ENCODE data around the gene VAMP5. TPM values are rescaled to one million over a fixed set of nuclear protein-coding genes. Genes with fewer than 3 reads are reported as not detected.

Gene VAMP5
- total and polyA plus RNA-seq, 2 of the 8 experiments (the other 6 are each of a cell fraction or from before 2014, with no cell fraction given): 4.7 to 14.2 TPM

DNA sequence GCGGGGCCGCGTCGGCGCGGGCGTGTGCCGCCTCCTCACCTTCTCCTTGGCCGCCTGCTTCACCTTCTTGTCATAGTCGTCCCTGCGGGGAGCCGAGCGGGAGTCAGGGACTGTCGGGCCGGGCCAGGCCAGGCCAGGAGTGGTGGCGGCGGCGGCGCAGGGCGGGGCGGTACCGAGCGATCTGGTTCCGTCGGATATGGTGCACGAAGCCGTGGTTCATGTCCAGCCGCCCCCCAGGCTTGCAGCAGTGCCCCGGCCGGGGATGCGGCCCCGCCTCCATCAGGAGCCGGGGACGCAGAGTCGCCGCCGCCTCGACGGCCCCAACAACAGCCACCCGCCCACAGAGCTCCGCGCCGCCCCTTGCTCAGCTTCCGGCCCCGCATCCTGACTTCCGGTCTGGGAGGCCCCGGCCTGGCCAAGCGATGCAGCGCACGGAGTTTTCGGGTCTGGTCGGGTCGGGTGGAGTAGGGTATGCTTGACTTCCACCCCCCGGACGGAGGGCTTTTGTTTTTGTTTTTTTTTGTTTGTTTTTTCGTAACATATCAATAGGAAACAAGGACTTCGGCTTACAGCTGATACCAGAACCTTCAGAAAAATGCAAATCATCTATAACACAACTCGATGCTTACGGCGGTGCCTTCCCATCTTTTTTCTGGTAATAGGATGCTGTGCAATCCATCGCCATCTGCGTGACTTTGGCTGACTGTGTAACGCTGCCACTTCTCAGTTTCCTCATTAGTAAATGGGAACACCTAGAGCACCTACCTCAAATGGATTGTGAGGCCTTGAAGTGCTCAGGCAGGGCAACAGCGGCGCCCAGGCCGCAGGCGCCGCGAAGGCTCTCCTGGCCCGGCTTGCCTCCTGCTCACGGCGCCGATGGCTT, 27.7 kb downstream of the VAMP5 start, which contains the start of gene C2orf68:
C2orf68 (minus strand) TSS at position 362 of the 883 bp plus-strand sequence; CDS start at position 280, 82 bp downstream.
- peaks cover 0 to 11% of the 10 kb centered on the region in 2 experiments for H4K20me1 ChIP-seq (replicated peaks in 1 of 2; ENCODE audit: control insufficient read depth in 1 of 2, insufficient read depth in 2 of 2, low read length in 2 of 2)
- peak within 1 kb of the TSS; percentile 56 for H4K91ac ChIP-seq (replicated peaks; ENCODE audit: insufficient read length, low read length)
- no peak for FAIRE-seq
- peak within 1 kb of the TSS; percentile 64 for H2BK5ac ChIP-seq (ENCODE audit: low read depth, low read length)
- peaks cover 4 to 20% of the 10 kb centered on the region in 2 experiments; a peak in 2 of 4 replicates for H3K79me2 ChIP-seq (ENCODE audit: control insufficient read depth in 1 of 2, insufficient read depth in 2 of 2, low read length in 2 of 2)
- no peak within 1 kb of the TSS for H3K14ac ChIP-seq (ENCODE audit: insufficient read length)
- peak within 1 kb of the TSS; percentile 89; the same call in 1 of the 2 replicates for H4K8ac ChIP-seq (ENCODE audit: extremely low read depth, insufficient read depth, low read length)
- H3K27me3 ChIP-seq (replicated peaks in 1 of 4; ENCODE audit: control insufficient read depth in 3 of 4, extremely low read depth in 1 of 4, insufficient read depth in 3 of 4, low read length in 3 of 4): no peaks in the 10 kb centered on the region
- H2AK5ac ChIP-seq (ENCODE audit: low read depth, low read length): no peak within 1 kb of the TSS
- H2AFZ ChIP-seq (ENCODE audit: low read length): peak within 1 kb of the TSS; percentile 14; the same call in 1 of the 2 replicates
- H2BK120ac ChIP-seq (replicated peaks; ENCODE audit: low read depth, low read length): no peak within 1 kb of the TSS
- DNase-seq (ENCODE audit: low read depth in 1 of 2, low spot score in 2 of 2): peak; percentile 70 to 92
- no peak within 1 kb of the TSS for H2BK20ac ChIP-seq (ENCODE audit: low read length)
- H3K4me2 ChIP-seq (ENCODE audit: insufficient read depth in 1 of 2, low read depth in 2 of 2, low read length in 2 of 2): peak within 1 kb of the TSS; percentile 68 to 82
- peaks cover 5 to 16% (median 14%) of the 10 kb centered on the region in 4 experiments; a peak in 6 of 8 replicates for H3K36me3 ChIP-seq (ENCODE audit: control insufficient read depth in 2 of 4, insufficient read depth in 4 of 4, low read length in 3 of 4)
- H3K79me1 ChIP-seq (ENCODE audit: low read depth, low read length): no peaks in the 10 kb centered on the region; the same call in none of the 2 replicates
- peak within 1 kb of the TSS; percentile 2 for H3K4ac ChIP-seq (replicated peaks; ENCODE audit: insufficient read length, low read depth, low read length)
- H2BK12ac ChIP-seq (ENCODE audit: low read depth, low read length): peak within 1 kb of the TSS; percentile 78
- H3K56ac ChIP-seq (replicated peaks; ENCODE audit: insufficient read length, low read depth, low read length): no peak within 1 kb of the TSS
- peak within 1 kb of the TSS; percentile 78 to 87 (median 84) for H3K4me3 ChIP-seq (ENCODE audit: extremely low read depth in 1 of 4, insufficient read depth in 2 of 4, low read depth in 3 of 4, low read length in 4 of 4)
- 0 out of 2 replicates have a peak within 1 kb of the TSS, but pooled peaks have one; percentile 6 for H2BK15ac ChIP-seq (ENCODE audit: low read length)
- CTCF ChIA-PET (ENCODE audit: partially characterized antibody): interaction anchor here (0.7 to 0.8 kb wide), 3 partner anchors 8 to 190 kb away, joined by 3 to 5 read pairs (median 3); no protein-coding TSS in a partner anchor
- H3K23me2 ChIP-seq (ENCODE audit: low read depth, low read length): peaks cover 4% of the 10 kb centered on the region; the same call in 1 of the 2 replicates
- H3K18ac ChIP-seq (ENCODE audit: extremely low read depth, low read length): peak within 1 kb of the TSS; percentile 96
- H3K4me1 ChIP-seq (replicated peaks in 1 of 4; ENCODE audit: control insufficient read depth in 3 of 4, insufficient read depth in 4 of 4, low read length in 3 of 4): peaks cover 0 to 1% (median under 1%) of the 10 kb centered on the region in 4 experiments; a peak in 4 of 7 replicates
- POLR2A ChIA-PET (ENCODE audit: partially characterized antibody): interaction anchor here (0.7 to 7.9 kb wide), 26 partner anchors 8 to 494 kb away, joined by 3 to 95 read pairs (median 5); partner anchors contain the start of genes GGCX, MAT2A, POLR1A and PTCD3
- H3K27ac ChIP-seq (ENCODE audit: low read depth, low read length): peak within 1 kb of the TSS; percentile 73
- 14% methylated on average over 50 of the region's 73 CpGs; no CpG with 5 or more reads in 1 of the 2 experiments for WGBS, 2 experiments (ENCODE audit: extremely low coverage in 1 of 2, insufficient coverage in 1 of 2, insufficient read length in 1 of 2, insufficient replicate concordance in 2 of 2, low coverage in 1 of 2, low lambda C conversion rate in 2 of 2, missing lambda C conversion rate in 1 of 2)
- no peak within 1 kb of the TSS for H3K23ac ChIP-seq (ENCODE audit: insufficient read length)
- no peaks in the 10 kb centered on the region for H3K9me3 ChIP-seq (ENCODE audit: insufficient read depth in 2 of 2, low read depth in 1 of 2, low read length in 1 of 2)
- H3K9ac ChIP-seq (replicated peaks in 1 of 4; ENCODE audit: extremely low read depth in 1 of 4, low read depth in 3 of 4, low read length in 3 of 4): peak within 1 kb of the TSS in 3 of 4 experiments; percentile 30 to 83 (median 65); a peak in 6 of 7 replicates
- H4K5ac ChIP-seq (ENCODE audit: insufficient read length, low read depth, low read length): peak within 1 kb of the TSS; percentile 24
- TF ChIP-seq POLR2A (IDR thresholded peaks at IDR 0.05; ENCODE audit: control extremely low read depth in 1 of 2, low read depth in 2 of 2, low read length in 2 of 2) (peak; percentile 73 to 84), EGR1 (IDR thresholded peaks at IDR 0.05; ENCODE audit: borderline replicate concordance, low read depth, low read length) (0 out of 2 replicates have a peak, but pooled peaks have one; percentile 44), TBP (IDR thresholded peaks at IDR 0.05; ENCODE audit: low read depth, low read length) (peak; percentile 47), POLR2AphosphoS5 (IDR thresholded peaks at IDR 0.05; ENCODE audit: low read depth, low read length) (peak; percentile 68), MAX (IDR thresholded peaks at IDR 0.05) (peak; percentile 44), KDM5A (IDR thresholded peaks at IDR 0.05; ENCODE audit: low read length) (0 out of 2 replicates have a peak, but pooled peaks have one; percentile 8), ASH2L (IDR thresholded peaks at IDR 0.05; ENCODE audit: low read length) (peak; percentile 80), GABPA (IDR thresholded peaks at IDR 0.05; ENCODE audit: borderline replicate concordance, insufficient read depth, low read length) (peak; percentile 95), SP1 (IDR thresholded peaks at IDR 0.05; ENCODE audit: low read depth, low read length) (0 out of 2 replicates have a peak, but pooled peaks have one; percentile 16)
- TF ChIP-seq, protein P1, sequence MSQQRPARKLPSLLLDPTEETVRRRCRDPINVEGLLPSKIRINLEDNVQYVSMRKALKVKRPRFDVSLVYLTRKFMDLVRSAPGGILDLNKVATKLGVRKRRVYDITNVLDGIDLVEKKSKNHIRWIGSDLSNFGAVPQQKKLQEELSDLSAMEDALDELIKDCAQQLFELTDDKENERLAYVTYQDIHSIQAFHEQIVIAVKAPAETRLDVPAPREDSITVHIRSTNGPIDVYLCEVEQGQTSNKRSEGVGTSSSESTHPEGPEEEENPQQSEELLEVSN (IDR thresholded peaks at IDR 0.05): peak; percentile 61

Measured in H1 (cell line).